ENCODE results near the gene LIX1. TPM values are rescaled to one million over a fixed set of nuclear protein-coding genes. Genes with fewer than 3 reads are reported as not detected.

Gene LIX1
- total and polyA plus RNA-seq, 3 experiments from 2014 or later, result not detected

DNA sequence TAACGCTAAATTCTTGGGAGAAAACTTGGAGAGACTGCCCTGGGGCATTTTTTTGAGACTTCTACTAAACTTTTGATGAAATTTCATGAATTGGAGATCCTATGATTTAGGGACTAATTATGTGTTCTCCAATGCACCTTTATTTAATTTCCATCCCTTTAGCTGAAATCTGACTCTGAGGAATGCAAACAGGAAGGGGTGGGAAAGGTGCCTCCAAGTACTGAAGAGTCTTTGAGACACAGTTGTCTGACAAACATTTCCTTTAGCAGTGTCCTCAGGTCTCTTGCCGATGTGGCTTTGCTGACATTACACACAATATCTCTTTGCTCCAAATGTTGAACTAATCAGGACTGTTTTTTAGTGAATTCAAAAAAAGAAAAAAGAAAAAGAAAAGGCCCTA is 76.9 kb downstream of the LIX1 start:
- CTCF ChIA-PET, result no interaction called here

GRCh38 chr5:97063251-97063650 is 79.2 kb downstream of the LIX1 start:
- CTCF ChIA-PET, result no interaction called here

More for the DNA sequence above, 76.9 kb downstream of the LIX1 start:
- POLR2A ChIA-PET, result no interaction called here
- Mint-ChIP-seq H3K9me3 (no peaks in the 10 kb centered on the region), H3K4me1 (no peaks in the 10 kb centered on the region), H3K27ac (no peak overlapping the region), H3K4me3 (no peak overlapping the region), H3K36me3 (no peaks in the 10 kb centered on the region), H3K27me3 (peaks cover 5 to 7% of the 10 kb centered on the region in 2 donors)
- Histone ChIP-seq H3K9me3 (ENCODE audit: low read length) (no peaks in the 10 kb centered on the region), H3K36me3 (ENCODE audit: insufficient read depth, low read length) (no peaks in the 10 kb centered on the region), H3K4me3 (ENCODE audit: low read length) (no peak overlapping the region), H3K27ac (ENCODE audit: low read depth, low read length) (no peak overlapping the region), H3K27me3 (ENCODE audit: insufficient read depth, low read length, poor library complexity, severe bottlenecking) (no peaks in the 10 kb centered on the region), H3K4me1 (ENCODE audit: insufficient read depth, low read length) (no peaks in the 10 kb centered on the region)
- DNase-seq, result no peak

GRCh38 chr5:97062046-97062445 is 80.4 kb downstream of the LIX1 start:
- H3K4me1 ChIP-seq (ENCODE audit: insufficient read depth, low read length), result no peaks in the 10 kb centered on the region
- CTCF ChIA-PET, result no interaction called here

More at GRCh38 chr5:97063251-97063650, 79.2 kb downstream of the LIX1 start:
- peaks cover 3 to 4% of the 10 kb centered on the region in 2 donors for H3K27me3 Mint-ChIP-seq
- H3K27ac Mint-ChIP-seq, result no peak overlapping the region
- Histone ChIP-seq H3K4me1 (ENCODE audit: insufficient read depth, low read length) (no peaks in the 10 kb centered on the region), H3K27me3 (ENCODE audit: insufficient read depth, low read length, poor library complexity, severe bottlenecking) (no peaks in the 10 kb centered on the region), H3K36me3 (ENCODE audit: insufficient read depth, low read length) (no peaks in the 10 kb centered on the region), H3K9me3 (ENCODE audit: low read length) (no peaks in the 10 kb centered on the region), H3K27ac (ENCODE audit: low read depth, low read length) (no peak overlapping the region), H3K4me3 (ENCODE audit: low read length) (no peak overlapping the region)
- no peak overlapping the region for H3K4me3 Mint-ChIP-seq
- H3K36me3 Mint-ChIP-seq, result peaks cover 0 to 21% (median 0%) of the 10 kb centered on the region in 3 donors
- POLR2A ChIA-PET, result no interaction called here
- H3K4me1 Mint-ChIP-seq, result no peaks in the 10 kb centered on the region
- peaks cover 0 to 11% (median 3%) of the 10 kb centered on the region in 5 donors for H3K9me3 Mint-ChIP-seq
- DNase-seq, result no peak

GRCh38 chr5:97056263-97056662 is 86.1 kb downstream of the LIX1 start:
- Mint-ChIP-seq H3K36me3 (peaks cover 0 to 36% (median 0%) of the 10 kb centered on the region in 3 donors), H3K4me3 (no peak overlapping the region), H3K4me1 (no peaks in the 10 kb centered on the region), H3K27ac (no peak overlapping the region), H3K27me3 (peaks cover 3 to 18% of the 10 kb centered on the region in 2 donors), H3K9me3 (peaks cover 0 to 12% (median 3%) of the 10 kb centered on the region in 5 donors)
- H3K4me1 ChIP-seq (ENCODE audit: insufficient read depth, low read length), result no peaks in the 10 kb centered on the region
- no peaks in the 10 kb centered on the region for H3K27me3 ChIP-seq (ENCODE audit: insufficient read depth, low read length, poor library complexity, severe bottlenecking)
- no peak overlapping the region for H3K4me3 ChIP-seq (ENCODE audit: low read length)
- ChIA-PET CTCF (no interaction called here), POLR2A (no interaction called here)
- no peak for DNase-seq
- H3K36me3 ChIP-seq (ENCODE audit: insufficient read depth, low read length), result no peaks in the 10 kb centered on the region
- no peak overlapping the region for H3K27ac ChIP-seq (ENCODE audit: low read depth, low read length)
- H3K9me3 ChIP-seq (ENCODE audit: low read length), result no peaks in the 10 kb centered on the region

More at GRCh38 chr5:97062046-97062445, 80.4 kb downstream of the LIX1 start:
- no peak for DNase-seq
- Mint-ChIP-seq H3K4me1 (no peaks in the 10 kb centered on the region), H3K27ac (no peak overlapping the region), H3K36me3 (peaks cover 0 to 24% (median 0%) of the 10 kb centered on the region in 3 donors), H3K4me3 (no peak overlapping the region), H3K9me3 (peaks cover 0 to 12% (median 3%) of the 10 kb centered on the region in 5 donors), H3K27me3 (peaks cover 2 to 3% of the 10 kb centered on the region in 2 donors)
- H3K27ac ChIP-seq (ENCODE audit: low read depth, low read length), result no peak overlapping the region
- no peaks in the 10 kb centered on the region for H3K27me3 ChIP-seq (ENCODE audit: insufficient read depth, low read length, poor library complexity, severe bottlenecking)
- H3K9me3 ChIP-seq (ENCODE audit: low read length), result no peaks in the 10 kb centered on the region
- POLR2A ChIA-PET, result no interaction called here
- H3K4me3 ChIP-seq (ENCODE audit: low read length), result no peak overlapping the region
- H3K36me3 ChIP-seq (ENCODE audit: insufficient read depth, low read length), result no peaks in the 10 kb centered on the region

DNA sequence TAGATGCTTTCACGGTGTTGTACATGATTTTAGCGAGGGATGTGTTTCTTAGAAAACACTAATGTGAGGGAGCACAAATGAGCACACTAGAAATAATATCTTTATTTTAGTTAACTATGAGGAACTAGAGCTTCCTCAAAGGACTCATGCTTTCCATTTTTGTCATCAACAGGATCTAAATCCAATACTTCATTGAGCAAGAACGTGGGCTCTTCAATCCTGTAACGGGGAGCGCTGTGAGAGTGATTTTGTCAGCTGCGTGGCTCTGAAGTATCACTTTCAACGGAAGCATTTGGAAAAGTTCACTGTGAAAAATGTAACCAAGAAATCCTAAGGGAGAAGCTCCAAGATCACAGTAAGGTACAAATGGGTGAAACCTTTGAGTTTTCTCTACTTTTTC is 93.2 kb downstream of the LIX1 start:
- Histone ChIP-seq H3K4me1 (ENCODE audit: insufficient read depth, low read length) (no peaks in the 10 kb centered on the region), H3K27ac (ENCODE audit: low read depth, low read length) (no peak overlapping the region), H3K4me3 (ENCODE audit: low read length) (no peak overlapping the region), H3K36me3 (ENCODE audit: insufficient read depth, low read length) (no peaks in the 10 kb centered on the region), H3K27me3 (ENCODE audit: insufficient read depth, low read length, poor library complexity, severe bottlenecking) (no peaks in the 10 kb centered on the region), H3K9me3 (ENCODE audit: low read length) (no peaks in the 10 kb centered on the region)
- ChIA-PET POLR2A (no interaction called here), CTCF (no interaction called here)
- H3K36me3 Mint-ChIP-seq, result peaks cover 0 to 12% (median 0%) of the 10 kb centered on the region in 3 donors
- H3K9me3 Mint-ChIP-seq, result no peaks in the 10 kb centered on the region
- H3K27ac Mint-ChIP-seq, result no peak overlapping the region
- H3K27me3 Mint-ChIP-seq, result peaks cover 6 to 8% of the 10 kb centered on the region in 2 donors
- DNase-seq, result no peak
- H3K4me1 Mint-ChIP-seq, result no peaks in the 10 kb centered on the region
- H3K4me3 Mint-ChIP-seq, result no peak overlapping the region

DNA sequence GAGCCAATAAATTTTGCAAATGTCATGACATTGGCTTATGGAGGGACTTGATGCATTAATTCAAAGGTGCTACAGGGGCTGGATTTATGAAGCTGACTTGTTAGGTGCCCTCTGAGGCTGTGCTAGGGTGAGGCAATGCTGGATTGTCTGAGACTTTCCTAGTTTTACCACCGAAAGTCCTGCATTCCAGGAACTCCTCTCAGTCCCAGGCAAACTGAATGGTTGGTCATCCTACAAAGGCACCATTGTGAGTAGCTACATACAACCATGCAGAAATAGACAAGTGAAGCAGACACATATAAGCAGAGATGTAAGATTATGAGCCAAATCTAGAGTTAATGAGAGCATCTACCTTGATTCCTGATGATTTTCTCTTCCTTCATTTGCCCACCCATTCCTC is 95.3 kb downstream of the LIX1 start:
- ChIA-PET CTCF (interaction anchor here (1.3 to 1.5 kb wide), 2 partner anchors 25 to 178 kb away, joined by 3 read pairs; no protein-coding TSS in a partner anchor), POLR2A (no interaction called here)
- H3K4me1 ChIP-seq (ENCODE audit: insufficient read depth, low read length), result no peaks in the 10 kb centered on the region
- DNase-seq, result no peak
- H3K27me3 Mint-ChIP-seq, result peaks cover 0 to 13% of the 10 kb centered on the region in 2 donors
- no peaks in the 10 kb centered on the region for H3K4me1 Mint-ChIP-seq
- H3K4me3 ChIP-seq (ENCODE audit: low read length), result no peak overlapping the region
- H3K9me3 ChIP-seq (ENCODE audit: low read length), result no peaks in the 10 kb centered on the region
- H3K36me3 Mint-ChIP-seq, result peaks cover 0 to 3% (median 0%) of the 10 kb centered on the region in 3 donors
- H3K27ac ChIP-seq (ENCODE audit: low read depth, low read length), result no peak overlapping the region
- H3K27me3 ChIP-seq (ENCODE audit: insufficient read depth, low read length, poor library complexity, severe bottlenecking), result no peaks in the 10 kb centered on the region
- H3K4me3 Mint-ChIP-seq, result no peak overlapping the region
- H3K36me3 ChIP-seq (ENCODE audit: insufficient read depth, low read length), result no peaks in the 10 kb centered on the region
- H3K9me3 Mint-ChIP-seq, result no peaks in the 10 kb centered on the region
- H3K27ac Mint-ChIP-seq, result no peak overlapping the region

DNA sequence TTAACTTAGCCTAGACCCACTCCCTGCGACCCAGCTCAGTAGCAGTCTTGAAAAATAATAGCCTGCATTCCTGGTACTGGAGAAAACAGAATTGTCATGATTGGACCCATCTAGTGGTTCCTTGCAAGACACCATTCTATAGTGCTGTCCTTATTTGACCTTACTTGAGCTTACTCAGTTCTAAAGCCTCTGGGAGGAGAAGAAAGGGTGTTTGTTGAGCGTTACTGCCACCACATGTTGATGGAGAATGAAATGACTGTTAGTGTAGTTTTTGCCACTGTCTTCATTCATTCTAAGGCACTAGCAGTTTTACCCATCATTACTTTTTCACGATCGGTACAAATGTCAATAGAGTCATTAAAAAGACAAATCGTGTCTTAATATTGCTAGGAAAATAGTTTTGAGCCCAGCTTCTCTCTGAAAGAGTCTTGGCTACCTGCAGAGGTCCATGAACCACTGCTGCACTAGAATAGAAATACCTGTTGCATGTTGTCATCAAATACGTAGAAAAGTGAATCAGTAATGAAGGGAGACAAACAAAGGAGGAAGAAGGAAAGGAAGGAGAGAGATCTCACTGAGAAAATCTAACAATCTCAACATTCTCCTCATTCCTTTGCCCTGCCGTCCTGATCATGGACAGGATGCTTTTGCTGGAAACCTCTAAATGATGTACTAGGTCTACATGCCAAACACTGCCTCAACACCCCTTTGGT is 96.0 kb downstream of the LIX1 start:
- POLR2A ChIA-PET, result no interaction called here
- CTCF ChIA-PET, result interaction anchor here (1.3 to 1.5 kb wide), 2 partner anchors 25 to 178 kb away, joined by 3 to 4 read pairs; no protein-coding TSS in a partner anchor
- H3K9me3 Mint-ChIP-seq, result no peaks in the 10 kb centered on the region
- H3K27ac Mint-ChIP-seq, result no peak overlapping the region
- no peak overlapping the region for H3K27ac ChIP-seq (ENCODE audit: low read depth, low read length)
- H3K27me3 ChIP-seq (ENCODE audit: insufficient read depth, low read length, poor library complexity, severe bottlenecking), result no peaks in the 10 kb centered on the region
- H3K9me3 ChIP-seq (ENCODE audit: low read length), result no peaks in the 10 kb centered on the region
- H3K36me3 Mint-ChIP-seq, result no peaks in the 10 kb centered on the region
- H3K4me1 Mint-ChIP-seq, result no peaks in the 10 kb centered on the region
- no peaks in the 10 kb centered on the region for H3K36me3 ChIP-seq (ENCODE audit: insufficient read depth, low read length)
- H3K4me1 ChIP-seq (ENCODE audit: insufficient read depth, low read length), result no peaks in the 10 kb centered on the region
- no peak overlapping the region for H3K4me3 Mint-ChIP-seq
- peaks cover 0 to 13% of the 10 kb centered on the region in 2 donors for H3K27me3 Mint-ChIP-seq
- H3K4me3 ChIP-seq (ENCODE audit: low read length), result no peak overlapping the region
- no peak for DNase-seq

DNA sequence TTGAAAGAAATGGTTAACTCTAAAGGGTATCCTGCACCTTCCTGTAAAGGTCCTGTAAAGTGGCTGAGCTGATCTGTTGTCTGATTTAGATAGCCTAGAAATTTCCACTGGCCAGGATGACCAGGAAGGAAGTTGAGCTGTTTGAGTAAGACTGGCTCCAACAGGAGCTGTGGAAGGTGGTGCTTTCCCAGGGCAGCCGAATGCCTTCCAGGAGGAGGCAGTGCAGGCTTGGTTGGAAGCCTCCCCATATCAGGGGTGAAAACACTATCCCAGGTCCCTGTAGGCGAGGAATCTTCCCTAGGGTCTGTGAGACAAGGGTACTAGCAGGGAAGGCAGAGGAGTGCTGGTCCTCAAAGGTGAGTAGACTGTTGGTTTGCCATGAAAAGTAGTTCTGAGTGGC is 98.4 kb downstream of the LIX1 start:
- Histone ChIP-seq H3K27me3 (ENCODE audit: insufficient read depth, low read length, poor library complexity, severe bottlenecking) (no peaks in the 10 kb centered on the region), H3K27ac (ENCODE audit: low read depth, low read length) (no peak overlapping the region), H3K9me3 (ENCODE audit: low read length) (no peaks in the 10 kb centered on the region), H3K4me1 (ENCODE audit: insufficient read depth, low read length) (no peaks in the 10 kb centered on the region), H3K36me3 (ENCODE audit: insufficient read depth, low read length) (no peaks in the 10 kb centered on the region), H3K4me3 (ENCODE audit: low read length) (no peak overlapping the region)
- CTCF ChIA-PET, result no interaction called here
- H3K27me3 Mint-ChIP-seq, result peaks cover 0 to 13% of the 10 kb centered on the region in 2 donors
- POLR2A ChIA-PET, result no interaction called here
- no peak for DNase-seq
- no peak overlapping the region for H3K27ac Mint-ChIP-seq
- no peaks in the 10 kb centered on the region for H3K9me3 Mint-ChIP-seq
- H3K4me1 Mint-ChIP-seq, result no peaks in the 10 kb centered on the region
- H3K36me3 Mint-ChIP-seq, result peaks cover 0 to 3% (median 0%) of the 10 kb centered on the region in 3 donors
- no peak overlapping the region for H3K4me3 Mint-ChIP-seq

All from CD8-positive, alpha-beta memory T cell (primary cell).